Measurements from ENCODE around the gene NCAM2.

- TF ChIP-seq POLR2AphosphoS5 (IDR thresholded peaks at IDR 0.05; ENCODE audit: low read depth) (no peak), CTCF (IDR thresholded peaks at IDR 0.05; ENCODE audit: insufficient read depth, low read length) (no peak), SPI1 (IDR thresholded peaks at IDR 0.05; ENCODE audit: borderline replicate concordance, low read depth) (no peak)
These were observed 311.3 kb downstream of the NCAM2 start for GRCh38 chr21:21309510-21309909.

Measured in HL-60 (cell line).